Measurements from ENCODE around the gene LAMA5. TPM values are rescaled to one million over a fixed set of nuclear protein-coding genes. Genes with fewer than 3 reads are reported as not detected.

LAMA5 gene
- total RNA-seq, 1 donor from 2014 or later, result 34.5 TPM

GRCh38 chr20:62305149-62305764, 61.9 kb downstream of the LAMA5 start:
- Mint-ChIP-seq H3K4me1 (ENCODE audit: unreplicated experiment) (peaks cover 18% of the 10 kb centered on the region), H3K4me3 (ENCODE audit: unreplicated experiment) (peak overlapping the region; percentile 97), H3K36me3 (ENCODE audit: low read depth, unreplicated experiment) (peaks cover 21% of the 10 kb centered on the region), H3K27me3 (ENCODE audit: unreplicated experiment) (peaks cover 15% of the 10 kb centered on the region), H3K27ac (ENCODE audit: unreplicated experiment) (peak overlapping the region; percentile 17), H3K9me3 (ENCODE audit: unreplicated experiment) (no peaks in the 10 kb centered on the region)
- no peak for DNase-seq (ENCODE audit: low spot score)
- TF ChIP-seq CTCF (IDR thresholded peaks at IDR 0.05; ENCODE audit: unreplicated experiment), result no peak

GRCh38 chr20:62304331-62305148, 62.6 kb downstream of the LAMA5 start:
- no peak for TF ChIP-seq CTCF (IDR thresholded peaks at IDR 0.05; ENCODE audit: unreplicated experiment)

GRCh38 chr20:62303340-62304226, 63.5 kb downstream of the LAMA5 start:
- Mint-ChIP-seq H3K9me3 (ENCODE audit: unreplicated experiment) (no peaks in the 10 kb centered on the region), H3K36me3 (ENCODE audit: low read depth, unreplicated experiment) (peaks cover 18% of the 10 kb centered on the region), H3K27ac (ENCODE audit: unreplicated experiment) (peak overlapping the region; percentile 87), H3K27me3 (ENCODE audit: unreplicated experiment) (peaks cover 15% of the 10 kb centered on the region), H3K4me3 (ENCODE audit: unreplicated experiment) (peak overlapping the region; percentile 97), H3K4me1 (ENCODE audit: unreplicated experiment) (peaks cover 18% of the 10 kb centered on the region)
- TF ChIP-seq CTCF (IDR thresholded peaks at IDR 0.05; ENCODE audit: unreplicated experiment), result no peak
- DNase-seq (ENCODE audit: low spot score), result no peak

More at GRCh38 chr20:62304331-62305148, 62.6 kb downstream of the LAMA5 start:
- H3K4me1 Mint-ChIP-seq (ENCODE audit: unreplicated experiment), result peaks cover 18% of the 10 kb centered on the region
- H3K4me3 Mint-ChIP-seq (ENCODE audit: unreplicated experiment), result peak overlapping the region; percentile 97
- no peak for DNase-seq (ENCODE audit: low spot score)
- H3K36me3 Mint-ChIP-seq (ENCODE audit: low read depth, unreplicated experiment), result peaks cover 21% of the 10 kb centered on the region
- peak overlapping the region; percentile 87 for H3K27ac Mint-ChIP-seq (ENCODE audit: unreplicated experiment)
- H3K9me3 Mint-ChIP-seq (ENCODE audit: unreplicated experiment), result no peaks in the 10 kb centered on the region
- peaks cover 15% of the 10 kb centered on the region for H3K27me3 Mint-ChIP-seq (ENCODE audit: unreplicated experiment)

GRCh38 chr20:62303062-62303339, 64.1 kb downstream of the LAMA5 start:
- Mint-ChIP-seq H3K27me3 (ENCODE audit: unreplicated experiment) (peaks cover 15% of the 10 kb centered on the region), H3K36me3 (ENCODE audit: low read depth, unreplicated experiment) (peaks cover 18% of the 10 kb centered on the region), H3K4me1 (ENCODE audit: unreplicated experiment) (peaks cover 18% of the 10 kb centered on the region)

More at GRCh38 chr20:62303062-62303339, 64.1 kb downstream of the LAMA5 start:
- no peak for TF ChIP-seq CTCF (IDR thresholded peaks at IDR 0.05; ENCODE audit: unreplicated experiment)
- no peak for DNase-seq (ENCODE audit: low spot score)
- peak overlapping the region; percentile 97 for H3K4me3 Mint-ChIP-seq (ENCODE audit: unreplicated experiment)
- H3K27ac Mint-ChIP-seq (ENCODE audit: unreplicated experiment), result no peak overlapping the region
- H3K9me3 Mint-ChIP-seq (ENCODE audit: unreplicated experiment), result no peaks in the 10 kb centered on the region
